ENCODE measurements around the gene PFKFB1. TPM values are rescaled to one million over a fixed set of nuclear protein-coding genes. Genes with fewer than 3 reads are reported as not detected.

The PFKFB1 gene
- total RNA-seq, 8 experiments from 2014 or later: 0.21 to 0.69 (median 0.31) TPM; not detected in 1

Other genes with a start within 250 kb of the PFKFB1 start
- under 1 TPM in 5 of 8 experiments, not detected in 3; under 0.01 to 0.41 (median 0.14) TPM for gene ITIH6, start 195.9 kb downstream of the PFKFB1 start, total RNA-seq
- gene MAGED2, start 186.4 kb downstream of the PFKFB1 start, total RNA-seq: 100 to 1,000 TPM; 119 to 407 (median 218) TPM
- gene TRO, start 73.4 kb downstream of the PFKFB1 start, total RNA-seq: 100 to 1,000 TPM in 2 of 8 experiments, 10 to 100 TPM in 5, 1 to 10 TPM in 1; 3.7 to 152 (median 82.8) TPM
- gene APEX2, start 6.2 kb upstream of the PFKFB1 start, total RNA-seq: 10 to 100 TPM in 3 of 8 experiments, 1 to 10 TPM in 5; 2.8 to 24.8 (median 6.8) TPM
- gene ALAS2, start 36.8 kb upstream of the PFKFB1 start, total RNA-seq: under 1 TPM in 1 of 8 experiments, not detected in 7; 0.09 TPM
- 10 to 100 TPM in 1 of 8 experiments, 1 to 10 TPM in 2, under 1 TPM in 2, not detected in 3; 0.85 to 27.6 (median 3.1) TPM for gene PAGE2B, start 80.8 kb upstream of the PFKFB1 start, total RNA-seq
- gene PAGE2, start 94.8 kb upstream of the PFKFB1 start, total RNA-seq: 1 to 10 TPM in 1 of 8 experiments, not detected in 7; 4.3 TPM
- gene PAGE5, start 226.2 kb upstream of the PFKFB1 start, total RNA-seq: under 1 TPM in 1 of 8 experiments, not detected in 7; 0.38 TPM

Measured in motor neuron (in vitro differentiated cells).